HG03439 (cell line): Measurements from ENCODE around the gene KLHL26.

Experiments used
- ATAC-seq: cut with Tn5 transposase; IDR thresholded peaks from one replicate; pipeline ENCODE4 v1.9.1; 2021; ENCODE audit warnings: mild to moderate bottlenecking, moderate library complexity; ENCODE audit not compliant: unreplicated experiment

Gene KLHL26

GRCh38 chr19:18683109-18683957, 46.5 kb downstream of the KLHL26 start, which contains the start of gene CRTC1:
CRTC1 (plus strand) TSS chr19:18683680; CDS start chr19:18683703, 23 bp downstream.
- peak; percentile 76 for ATAC-seq

DNA sequence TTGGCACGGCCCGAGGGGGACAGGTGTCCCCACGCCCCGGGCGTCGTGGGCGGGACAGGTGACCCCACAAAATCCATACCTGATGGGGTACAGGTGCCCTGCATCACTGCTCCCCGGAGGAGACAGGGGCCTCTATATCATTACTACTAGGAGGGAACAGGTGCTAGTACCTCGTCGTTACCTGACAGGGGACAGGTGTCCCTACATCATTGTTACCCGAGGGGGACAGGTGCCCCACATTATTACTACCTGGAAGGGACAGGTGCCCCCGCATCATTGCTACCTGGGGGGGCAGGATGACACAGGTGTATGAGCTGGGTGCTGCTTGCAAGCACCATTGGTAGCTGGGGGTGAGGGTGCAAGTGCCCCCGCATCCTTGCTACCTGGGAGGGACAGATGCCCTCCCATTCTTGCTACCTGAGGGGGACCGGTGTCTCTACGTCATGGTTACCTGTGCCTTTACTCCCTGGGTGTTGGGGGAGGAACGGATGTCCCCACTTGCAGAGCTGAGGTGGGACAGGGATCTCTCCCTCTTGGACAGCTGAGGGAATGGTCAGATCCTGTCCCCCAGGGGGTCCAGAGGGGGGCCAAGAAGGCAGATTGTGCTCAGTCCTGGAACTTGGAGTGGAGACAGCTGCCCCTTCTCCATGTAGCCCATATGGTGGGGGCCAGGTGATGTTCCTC, 47.3 kb downstream of the KLHL26 start:
- peak; percentile 4 for ATAC-seq

DNA sequence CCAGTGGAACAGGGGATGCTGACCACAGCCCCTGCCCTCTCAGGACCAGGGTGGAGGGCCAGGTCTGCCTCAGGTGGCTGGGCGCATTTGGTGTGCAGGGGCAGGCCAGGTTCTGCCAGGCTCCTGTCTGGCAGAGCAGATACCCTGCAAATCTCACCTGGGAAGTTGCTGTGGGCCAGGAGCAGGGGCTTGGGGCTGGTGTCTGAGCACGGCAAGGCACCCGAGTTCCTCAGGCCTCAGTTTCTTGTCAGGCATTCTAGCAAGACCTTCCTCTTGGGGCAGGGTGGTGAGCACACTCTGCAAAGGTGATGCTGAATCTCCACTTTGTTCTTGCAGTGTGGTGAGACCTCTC, 47.8 kb downstream of the KLHL26 start:
- no peak for ATAC-seq

DNA sequence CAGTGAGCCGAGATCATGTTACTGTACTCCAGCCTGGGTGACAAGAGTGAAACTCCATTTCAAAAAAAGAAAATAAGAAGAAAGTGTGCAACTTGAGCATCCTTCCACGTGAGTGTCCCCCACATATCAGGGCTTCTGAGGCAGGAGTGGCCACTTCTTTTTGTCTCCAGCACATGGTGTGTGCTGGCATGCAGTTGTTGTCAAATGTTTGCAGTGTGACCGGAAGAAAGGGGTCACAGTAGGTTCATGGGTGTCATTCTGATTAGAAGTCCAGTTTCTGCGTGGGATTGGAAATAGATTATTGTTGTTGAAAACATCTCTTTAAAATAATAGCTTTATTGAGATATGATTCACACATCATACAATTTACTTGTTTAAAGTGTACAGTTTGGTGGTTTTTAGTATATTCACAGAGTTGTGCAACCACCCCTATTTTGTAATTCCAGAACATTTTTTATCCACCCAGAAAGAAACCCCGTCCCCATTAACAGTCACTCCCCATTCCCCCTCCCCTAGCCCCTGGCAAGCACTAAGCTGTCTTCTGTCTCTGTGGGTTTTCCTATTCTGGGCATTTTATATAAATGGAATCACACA, 48.9 kb downstream of the KLHL26 start:
- ATAC-seq = no peak

- no peak for ATAC-seq
These were observed 51.1 kb downstream of the KLHL26 start for GRCh38 chr19:18687740-18688465.

- no peak for ATAC-seq
These were observed 59.2 kb downstream of the KLHL26 start for GRCh38 chr19:18696023-18696422.

GRCh38 chr19:18697680-18698079, 60.9 kb downstream of the KLHL26 start:
- ATAC-seq = no peak

GRCh38 chr19:18698321-18699167, 61.7 kb downstream of the KLHL26 start:
- no peak for ATAC-seq

- ATAC-seq = no peak
These were observed 62.7 kb downstream of the KLHL26 start for GRCh38 chr19:18699403-18700054.

- peak; percentile 60 for ATAC-seq
These were observed 63.8 kb downstream of the KLHL26 start for GRCh38 chr19:18700501-18701249.

- peak; percentile 23 for ATAC-seq
These were observed 64.4 kb downstream of the KLHL26 start for GRCh38 chr19:18701250-18701608.

DNA sequence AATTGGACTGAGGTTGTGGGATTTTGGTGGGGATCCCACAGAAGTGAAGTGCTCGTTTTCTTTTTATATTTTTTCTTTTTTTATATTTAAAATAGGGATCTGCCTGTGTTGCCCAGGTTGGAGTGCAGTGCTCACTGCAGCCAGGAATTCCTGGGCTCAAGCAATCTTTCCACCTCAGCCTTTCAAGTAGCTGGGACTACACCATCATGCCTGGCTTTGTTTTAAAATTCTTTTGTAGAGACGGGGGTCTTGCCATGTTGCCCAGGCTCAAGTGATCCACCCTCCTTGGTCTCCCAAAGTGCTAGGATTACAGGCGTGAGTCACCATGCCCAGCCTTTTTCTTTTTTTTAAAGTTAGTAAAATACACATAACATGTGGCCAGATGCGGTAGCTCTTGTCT, 67.2 kb downstream of the KLHL26 start:
- ATAC-seq = no peak

GRCh38 chr19:18704971-18705370, 68.1 kb downstream of the KLHL26 start:
- no peak for ATAC-seq

DNA sequence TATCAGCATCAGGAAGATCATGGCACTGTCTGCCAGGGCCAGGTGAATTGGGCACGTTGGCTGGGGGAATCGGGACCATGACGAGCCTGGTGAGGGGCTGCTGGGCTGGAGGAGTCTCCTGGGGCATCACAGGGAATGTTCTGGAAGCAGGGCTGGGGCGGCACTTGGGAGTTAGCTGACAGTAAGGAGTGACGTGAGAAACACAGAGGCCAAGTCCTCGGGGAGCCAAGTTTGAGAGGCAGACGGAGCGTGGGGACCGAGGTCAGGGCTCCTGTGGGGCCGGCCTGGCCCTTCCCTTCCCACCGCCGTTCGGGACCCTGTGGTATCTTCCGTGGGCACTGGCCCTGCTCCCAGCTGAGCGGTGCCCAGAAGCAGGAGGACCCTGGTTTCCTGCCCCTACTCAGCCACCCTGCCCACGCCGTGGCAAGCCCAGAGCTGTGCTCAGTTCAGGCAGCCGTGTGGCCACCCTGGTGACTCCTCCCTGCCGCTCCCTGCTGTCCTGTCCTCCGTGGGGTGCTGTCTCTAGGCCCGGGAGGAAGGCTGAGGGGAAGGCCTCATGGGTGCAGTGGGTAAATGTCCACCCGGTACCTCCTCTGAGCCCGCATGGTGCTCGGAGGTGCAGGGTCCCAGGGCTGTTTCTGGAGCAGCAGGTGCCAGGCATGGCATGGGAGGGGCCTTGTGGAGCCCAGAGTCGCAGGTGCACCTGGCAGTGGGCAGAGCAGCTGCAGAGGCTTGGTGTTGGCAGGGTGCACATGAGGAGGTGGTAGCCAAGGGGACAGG, 71.8 kb downstream of the KLHL26 start:
- no peak for ATAC-seq

DNA sequence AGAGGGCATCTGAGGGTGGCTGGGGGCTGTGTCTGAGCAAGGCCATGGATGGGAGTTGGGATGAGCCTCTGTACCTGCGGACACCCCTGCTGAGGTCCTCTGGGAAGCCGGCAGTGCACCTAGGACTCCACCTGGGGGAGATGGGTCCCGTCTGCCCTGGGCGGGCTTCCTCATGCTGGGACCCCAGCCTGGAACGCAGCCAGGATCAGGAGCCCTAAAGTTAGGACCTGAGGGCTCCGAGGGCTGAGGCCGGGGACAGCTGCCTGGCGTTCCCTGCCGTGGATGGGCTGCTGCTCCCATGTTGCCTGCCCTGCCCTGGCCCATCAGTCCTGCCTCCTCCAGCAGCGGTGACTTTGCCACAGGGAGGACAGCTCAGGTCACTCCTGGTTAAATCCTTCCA, 72.7 kb downstream of the KLHL26 start:
- no peak for ATAC-seq

DNA sequence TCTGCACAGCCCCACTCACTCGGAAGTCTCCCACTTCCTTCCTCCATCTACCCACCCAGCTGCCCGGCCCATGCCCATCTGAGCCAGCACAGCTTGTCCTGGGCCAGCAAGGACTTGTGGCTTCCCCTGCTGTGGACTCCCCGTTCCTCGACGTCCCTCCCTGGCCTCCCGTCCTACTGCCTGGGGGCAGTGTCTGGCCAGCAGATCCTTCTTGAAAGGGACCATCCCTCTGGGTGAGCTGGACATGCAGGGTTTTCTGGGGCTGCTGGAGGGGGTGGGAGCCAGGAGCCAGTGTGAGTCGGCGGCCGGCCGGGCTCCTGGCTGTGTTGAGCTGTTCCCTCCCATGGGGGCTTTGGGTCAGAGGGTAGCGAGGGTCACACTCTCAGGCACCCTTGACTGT, 73.4 kb downstream of the KLHL26 start:
- ATAC-seq = no peak

GRCh38 chr19:18710996-18711751, 74.3 kb downstream of the KLHL26 start:
- ATAC-seq = no peak

DNA sequence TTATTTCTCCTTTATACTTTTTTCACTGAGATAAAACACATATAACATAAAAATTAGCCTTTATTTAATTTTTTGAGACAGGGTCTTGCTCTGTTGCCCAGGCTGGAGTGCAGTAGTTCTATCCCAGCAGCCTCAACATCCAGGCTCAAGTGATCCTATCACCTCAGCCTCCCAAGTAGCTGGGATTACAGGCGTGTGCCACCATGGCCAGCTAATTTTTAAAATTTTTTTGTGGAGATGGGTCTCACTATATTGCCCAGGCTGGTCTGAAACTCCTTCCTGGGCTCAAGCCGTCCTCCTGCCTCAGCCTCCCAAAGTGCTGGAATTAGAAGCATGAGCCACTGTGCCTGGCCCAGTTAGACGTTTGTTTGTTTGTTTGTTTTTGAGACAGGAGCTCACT, 75.1 kb downstream of the KLHL26 start:
- ATAC-seq = no peak
